Measurements from ENCODE around the gene ISLR.

DNA sequence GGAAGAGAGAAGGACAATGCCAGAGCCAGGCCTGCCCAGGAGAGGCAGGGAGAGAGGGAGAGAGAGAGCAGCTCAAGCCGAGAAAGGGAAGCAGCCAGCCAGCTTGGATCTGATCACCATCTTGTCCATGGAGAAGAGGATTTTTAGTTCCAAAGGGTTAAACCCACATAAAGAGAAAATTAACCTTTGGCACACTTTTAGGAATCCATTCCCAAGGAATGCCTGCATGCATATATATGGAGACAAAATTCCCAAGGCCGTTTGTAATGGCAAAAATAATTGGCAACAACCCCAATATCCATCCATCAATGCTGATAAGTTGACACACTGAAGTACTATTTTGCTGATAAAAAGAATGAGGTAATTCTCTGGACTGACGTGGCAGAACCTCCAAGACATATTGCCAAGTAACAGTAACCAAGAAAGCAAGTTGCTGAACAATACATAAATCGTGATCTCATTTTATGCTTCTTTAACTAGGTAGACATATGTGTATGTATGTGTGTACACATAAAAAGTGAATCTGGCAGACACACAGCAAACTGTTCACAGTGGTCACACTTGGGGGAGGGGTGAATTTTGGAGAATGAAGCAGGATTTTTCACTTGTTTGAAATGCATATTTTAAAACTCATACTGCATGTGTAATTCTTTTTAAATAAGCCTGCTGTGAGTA, 36.6 kb downstream of the ISLR start:
- TF ChIP-seq CTCF (IDR thresholded peaks at IDR 0.05; ENCODE audit: low read depth, low read length): no peak
- no peak for TF ChIP-seq POLR2A (IDR thresholded peaks at IDR 0.05; ENCODE audit: extremely low read depth, insufficient read length)
- no peak for TF ChIP-seq MAX (IDR thresholded peaks at IDR 0.05; ENCODE audit: low read depth, low read length)
- no peak for TF ChIP-seq MYC (IDR thresholded peaks at IDR 0.05; ENCODE audit: low read depth, low read length)

Data from NB4 (cell line).